ENCODE data around the gene TTLL13. TPM values are rescaled to one million over a fixed set of nuclear protein-coding genes. Genes with fewer than 3 reads are reported as not detected.
"Not testable (repeated sequence)": the region's sequence is repeated elsewhere in the genome, so short reads cannot be mapped to it uniquely, and the experiment has no call there.

Gene TTLL13
- total RNA-seq, 1 donor = under 0.01 TPM

GRCh38 chr15:90287101-90287500 is 37.7 kb downstream of the TTLL13 start:
- no peak overlapping the region for H3K4me3 ChIP-seq (ENCODE audit: low read depth, low read length)
- no peak for TF ChIP-seq CTCF (IDR thresholded peaks at IDR 0.05; ENCODE audit: insufficient read depth, low read depth, low read length)
- DNase-seq (ENCODE audit: low read depth) = no peak

- no peak overlapping the region for H3K4me3 ChIP-seq (ENCODE audit: low read depth, low read length)
- no peak for TF ChIP-seq CTCF (IDR thresholded peaks at IDR 0.05; ENCODE audit: insufficient read depth, low read depth, low read length)
- DNase-seq (ENCODE audit: low read depth) = no peak
Observed at GRCh38 chr15:90287946-90288345, 38.6 kb downstream of the TTLL13 start.

- DNase-seq (ENCODE audit: low read depth) = no peak
- H3K4me3 ChIP-seq (ENCODE audit: low read depth, low read length) = no peak overlapping the region
- no peak for TF ChIP-seq CTCF (IDR thresholded peaks at IDR 0.05; ENCODE audit: insufficient read depth, low read depth, low read length)
Observed at GRCh38 chr15:90291679-90292356, 42.5 kb downstream of the TTLL13 start.

GRCh38 chr15:90293040-90293810 is 43.9 kb downstream of the TTLL13 start:
- DNase-seq (ENCODE audit: low read depth) = peak; percentile 32
- TF ChIP-seq CTCF (IDR thresholded peaks at IDR 0.05; ENCODE audit: insufficient read depth, low read depth, low read length) = peak; percentile 81
- H3K4me3 ChIP-seq (ENCODE audit: low read depth, low read length) = not testable (repeated sequence)

- no peak for DNase-seq (ENCODE audit: low read depth)
- TF ChIP-seq CTCF (IDR thresholded peaks at IDR 0.05; ENCODE audit: insufficient read depth, low read depth, low read length) = no peak
- no peak overlapping the region for H3K4me3 ChIP-seq (ENCODE audit: low read depth, low read length)
Observed at GRCh38 chr15:90294159-90294558, 44.8 kb downstream of the TTLL13 start.

- DNase-seq (ENCODE audit: low read depth) = no peak
- TF ChIP-seq CTCF (IDR thresholded peaks at IDR 0.05; ENCODE audit: insufficient read depth, low read depth, low read length) = peak; percentile 16
- no peak overlapping the region for H3K4me3 ChIP-seq (ENCODE audit: low read depth, low read length)
Observed at GRCh38 chr15:90294601-90295269, 45.4 kb downstream of the TTLL13 start.

Data from fibroblast of villous mesenchyme (primary cell).